Osteoblast (primary cell): ENCODE data around the gene SLC34A1. TPM values are rescaled to one million over a fixed set of nuclear protein-coding genes. Genes with fewer than 3 reads are reported as not detected.
A peak's percentile ranks its signal among the peaks of the same experiment; 100 is the strongest.

ENCODE experiments used
- DNase-seq: peaks from one replicate; pipeline ENCODE4 v3.0.0; 2011; ENCODE audit warnings: low spot score, mixed read lengths; ENCODE audit not compliant: insufficient read length; ENCODE audit errors: missing footprints
- H2AFZ ChIP-seq: 2 replicates; pipeline ENCODE4 v1.6.0; 2011; ENCODE audit warnings: mild to moderate bottlenecking, low read length
- H3K27ac ChIP-seq: 2 replicates; pipeline ENCODE4 v1.5.1; 2011; ENCODE audit warnings: mild to moderate bottlenecking, low read depth, low read length, moderate library complexity
- H3K27me3 ChIP-seq: 2 replicates; pipeline ENCODE4 v1.6.0; 2012; ENCODE audit warnings: mild to moderate bottlenecking, control low read depth, inconsistent platforms, low read length, moderate library complexity; ENCODE audit not compliant: insufficient read depth
- H3K36me3 ChIP-seq: 2 replicates; pipeline ENCODE4 v1.5.1; 2011; ENCODE audit warnings: mild to moderate bottlenecking, low read length, control low read depth, moderate library complexity; ENCODE audit not compliant: insufficient read depth
- H3K4me1 ChIP-seq: 2 replicates; pipeline ENCODE4 v1.5.1; 2011; ENCODE audit warnings: mild to moderate bottlenecking, low read length, control low read depth, moderate library complexity; ENCODE audit not compliant: insufficient read depth
- H3K4me2 ChIP-seq: 2 replicates; pipeline ENCODE4 v1.6.0; 2011; ENCODE audit warnings: mild to moderate bottlenecking, low read length; ENCODE audit not compliant: insufficient read depth
- H3K4me3 ChIP-seq: fragments of 200-600 bp; sonication (generic); 3 replicates; pipeline ENCODE4 v1.5.1; 2012; ENCODE audit warnings: mild to moderate bottlenecking, low read length, inconsistent platforms; ENCODE audit not compliant: insufficient read depth
- H3K79me2 ChIP-seq: 2 replicates; pipeline ENCODE4 v1.6.0; 2012; ENCODE audit warnings: mild to moderate bottlenecking, low read length, control low read depth, inconsistent platforms; ENCODE audit not compliant: insufficient read depth
- H3K9me3 ChIP-seq: 2 replicates; pipeline ENCODE4 v1.5.1; 2011; ENCODE audit warnings: low read depth, low read length, control low read depth
- H4K20me1 ChIP-seq: 2 replicates; pipeline ENCODE4 v1.6.0; 2012; ENCODE audit warnings: mild to moderate bottlenecking, low read length, control low read depth; ENCODE audit not compliant: insufficient read depth
- total RNA-seq: library from RNA; depleted of rRNA; stranded (reverse); fragments of >200 nt; gene quantifications from 2 replicates; pipeline ENCODE4 v1.2.3, GENCODE V29; 2012
- TF ChIP-seq, protein P1 (sequence below): IDR thresholded peaks from 2 replicates; pipeline ENCODE4 v1.5.1; 2011; ENCODE audit warnings: mild to moderate bottlenecking, low read depth, low read length, moderate library complexity; ENCODE audit errors: extremely low read depth

SLC34A1 gene
- total RNA-seq, 1 donor = not detected

DNA sequence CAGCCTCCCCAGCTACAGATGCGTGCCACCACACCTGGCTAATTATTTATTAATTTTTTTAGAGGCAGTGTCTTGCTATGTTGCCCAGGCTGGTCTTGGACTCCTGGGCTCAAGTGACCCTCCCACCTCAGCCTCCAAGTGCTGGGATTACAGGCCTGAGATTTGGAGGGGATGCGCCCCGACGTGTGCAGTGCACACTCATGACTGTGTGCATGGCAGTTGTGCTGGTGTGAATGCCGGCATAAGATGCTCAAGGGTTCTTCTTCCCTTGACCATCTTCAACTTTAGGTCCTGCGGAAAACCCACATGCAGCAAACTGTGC lies 3.5 kb upstream of the SLC34A1 start:
- H2AFZ ChIP-seq = no peak overlapping the region
- H3K4me1 ChIP-seq = peaks cover 7% of the 10 kb centered on the region
- TF ChIP-seq, protein P1, sequence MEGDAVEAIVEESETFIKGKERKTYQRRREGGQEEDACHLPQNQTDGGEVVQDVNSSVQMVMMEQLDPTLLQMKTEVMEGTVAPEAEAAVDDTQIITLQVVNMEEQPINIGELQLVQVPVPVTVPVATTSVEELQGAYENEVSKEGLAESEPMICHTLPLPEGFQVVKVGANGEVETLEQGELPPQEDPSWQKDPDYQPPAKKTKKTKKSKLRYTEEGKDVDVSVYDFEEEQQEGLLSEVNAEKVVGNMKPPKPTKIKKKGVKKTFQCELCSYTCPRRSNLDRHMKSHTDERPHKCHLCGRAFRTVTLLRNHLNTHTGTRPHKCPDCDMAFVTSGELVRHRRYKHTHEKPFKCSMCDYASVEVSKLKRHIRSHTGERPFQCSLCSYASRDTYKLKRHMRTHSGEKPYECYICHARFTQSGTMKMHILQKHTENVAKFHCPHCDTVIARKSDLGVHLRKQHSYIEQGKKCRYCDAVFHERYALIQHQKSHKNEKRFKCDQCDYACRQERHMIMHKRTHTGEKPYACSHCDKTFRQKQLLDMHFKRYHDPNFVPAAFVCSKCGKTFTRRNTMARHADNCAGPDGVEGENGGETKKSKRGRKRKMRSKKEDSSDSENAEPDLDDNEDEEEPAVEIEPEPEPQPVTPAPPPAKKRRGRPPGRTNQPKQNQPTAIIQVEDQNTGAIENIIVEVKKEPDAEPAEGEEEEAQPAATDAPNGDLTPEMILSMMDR = no peak
- no peaks in the 10 kb centered on the region for H4K20me1 ChIP-seq
- peaks cover 26% of the 10 kb centered on the region for H3K27me3 ChIP-seq
- no peak overlapping the region for H3K4me3 ChIP-seq
- no peaks in the 10 kb centered on the region for H3K79me2 ChIP-seq
- H3K9me3 ChIP-seq = no peaks in the 10 kb centered on the region
- no peak for DNase-seq
- no peak overlapping the region for H3K27ac ChIP-seq
- H3K4me2 ChIP-seq = no peak overlapping the region
- H3K36me3 ChIP-seq = no peaks in the 10 kb centered on the region

DNA sequence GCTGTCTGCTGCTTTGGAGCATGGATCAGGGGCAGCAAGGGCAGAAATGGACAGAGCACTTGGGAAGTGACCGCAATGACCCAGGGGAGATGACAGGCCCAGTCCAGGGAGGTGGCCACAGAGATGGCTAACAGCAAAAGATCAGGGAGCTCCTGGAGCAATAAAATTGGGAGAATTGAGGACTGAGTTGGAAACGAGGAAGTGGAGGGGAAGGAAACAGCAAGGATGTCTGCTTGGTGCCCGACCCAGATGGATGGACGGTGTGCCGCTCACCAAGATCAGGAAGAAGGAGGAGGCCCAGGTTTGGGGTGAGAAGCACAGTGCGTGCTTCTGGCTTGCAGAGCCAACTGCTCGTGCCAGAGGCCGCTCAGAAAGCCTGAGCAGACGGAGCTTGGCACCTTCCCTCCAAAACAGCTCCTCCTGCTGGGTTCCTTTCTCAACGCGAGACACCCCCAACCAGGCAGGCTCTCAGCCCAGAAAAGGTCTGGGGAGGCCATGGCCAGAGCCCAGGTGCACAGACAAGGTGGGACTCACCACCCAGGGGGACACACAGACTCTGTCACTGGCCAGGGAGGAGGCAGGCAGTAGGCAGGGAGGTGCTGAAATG lies 1.7 kb upstream of the SLC34A1 start:
- Histone ChIP-seq H3K27ac (no peak overlapping the region), H3K79me2 (no peaks in the 10 kb centered on the region), H3K36me3 (no peaks in the 10 kb centered on the region), H3K9me3 (no peaks in the 10 kb centered on the region), H3K4me1 (peaks cover 7% of the 10 kb centered on the region), H3K27me3 (peaks cover 31% of the 10 kb centered on the region), H4K20me1 (no peaks in the 10 kb centered on the region), H3K4me2 (no peak overlapping the region), H3K4me3 (no peak overlapping the region), H2AFZ (no peak overlapping the region)
- no peak for DNase-seq
- TF ChIP-seq, protein P1 = peak; percentile 43

DNA sequence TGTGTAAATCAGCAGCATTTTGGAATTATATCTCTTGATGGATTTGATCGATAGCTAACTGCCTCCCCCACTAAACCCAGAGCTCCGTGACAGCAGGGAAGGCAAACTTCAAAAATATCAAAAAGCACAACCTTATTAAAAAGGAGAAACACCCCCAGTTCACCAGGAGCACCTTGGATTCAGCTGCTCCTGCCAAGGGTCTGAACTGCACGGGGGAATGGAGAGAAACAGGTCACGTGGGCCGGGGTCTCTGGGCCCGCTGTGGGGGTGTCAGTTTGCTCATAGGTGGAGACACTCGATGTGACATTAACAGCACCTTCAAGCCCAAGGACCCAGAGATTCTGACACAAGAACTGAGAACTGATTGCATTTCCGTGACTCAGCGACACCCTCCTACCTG lies 1.1 kb upstream of the SLC34A1 start:
- Histone ChIP-seq H3K4me1 (peaks cover 7% of the 10 kb centered on the region), H3K4me3 (no peak overlapping the region), H3K9me3 (no peaks in the 10 kb centered on the region), H3K27ac (no peak overlapping the region), H4K20me1 (no peaks in the 10 kb centered on the region), H3K79me2 (no peaks in the 10 kb centered on the region), H3K36me3 (no peaks in the 10 kb centered on the region), H2AFZ (no peak overlapping the region), H3K27me3 (peaks cover 31% of the 10 kb centered on the region), H3K4me2 (no peak overlapping the region)
- DNase-seq = no peak
- TF ChIP-seq, protein P1 = no peak

DNA sequence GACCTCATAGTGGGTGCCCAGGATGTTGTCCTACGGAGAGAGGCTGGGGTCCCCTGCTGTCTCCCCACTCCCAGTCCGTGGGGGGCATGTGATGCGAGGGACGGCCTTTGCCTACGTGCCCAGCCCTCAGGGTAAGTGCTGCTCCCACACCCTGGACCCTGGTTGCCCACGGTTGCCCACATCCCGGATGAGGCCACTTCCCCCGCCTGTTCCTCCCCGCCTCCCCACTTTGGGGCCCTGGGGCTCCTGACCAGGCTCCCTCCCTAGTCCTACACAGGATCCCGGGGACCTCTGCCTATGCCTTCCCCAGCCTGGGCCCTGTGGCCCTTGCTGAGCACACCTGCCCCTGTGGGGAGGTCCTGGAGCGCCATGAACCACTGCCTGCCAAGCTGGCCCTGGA lies 1.5 kb downstream of the SLC34A1 start:
- Histone ChIP-seq H3K4me2 (no peak overlapping the region), H3K4me3 (no peak overlapping the region), H2AFZ (no peak overlapping the region), H3K36me3 (no peaks in the 10 kb centered on the region), H3K27ac (no peak overlapping the region), H3K27me3 (peaks cover 31% of the 10 kb centered on the region), H4K20me1 (peaks cover 4% of the 10 kb centered on the region), H3K4me1 (peaks cover 18% of the 10 kb centered on the region), H3K9me3 (no peaks in the 10 kb centered on the region), H3K79me2 (no peaks in the 10 kb centered on the region)
- DNase-seq = no peak
- TF ChIP-seq, protein P1 = no peak
